Cardiac fibroblast (primary cell): Measurements from ENCODE around the gene CABP7.

Experiments
- DNase-seq, 2 donors: peaks; one replicate each; pipeline versions ENCODE4 v3.0.0 to v3.0.0-alpha.2; 2010; ENCODE audit warnings: low read depth in 2 of 2
- H3K4me3 ChIP-seq, 2 donors: replicated peaks in 1 of 2; 1 replicate in 1 of 2; 2 replicates in 1 of 2; pipeline ENCODE4 v1.5.1; 2011; ENCODE audit warnings: low read depth in 2 of 2, low read length in 2 of 2, mild to moderate bottlenecking in 2 of 2, moderate library complexity in 1 of 2
- CTCF ChIP-seq: IDR thresholded peaks from one replicate; pipeline ENCODE4 v1.5.1; 2011; ENCODE audit warnings: low read depth, mild to moderate bottlenecking, low read length, inconsistent platforms

CABP7 gene

GRCh38 chr22:29715240-29715639, 4.6 kb upstream of the CABP7 start:
- DNase-seq: no peak
- TF ChIP-seq CTCF: no peak
- no peak overlapping the region for H3K4me3 ChIP-seq

GRCh38 chr22:29715705-29716104, 4.1 kb upstream of the CABP7 start:
- no peak for TF ChIP-seq CTCF
- no peak for DNase-seq
- H3K4me3 ChIP-seq: no peak overlapping the region

GRCh38 chr22:29716814-29717545, 2.8 kb upstream of the CABP7 start:
- DNase-seq: peak; percentile 78 to 84
- no peak overlapping the region for H3K4me3 ChIP-seq
- TF ChIP-seq CTCF: no peak

- no peak overlapping the region for H3K4me3 ChIP-seq
- DNase-seq: no peak
- no peak for TF ChIP-seq CTCF
These were observed 2.0 kb upstream of the CABP7 start for GRCh38 chr22:29717789-29718188.

GRCh38 chr22:29718949-29719898, 579 bp upstream of the CABP7 start:
- H3K4me3 ChIP-seq: no peak overlapping the region
- no peak for DNase-seq
- TF ChIP-seq CTCF: no peak

GRCh38 chr22:29720811-29721323, 1.1 kb downstream of the CABP7 start:
- no peak overlapping the region for H3K4me3 ChIP-seq
- TF ChIP-seq CTCF: no peak
- no peak for DNase-seq
